ENCODE results near the gene BAIAP2.

GRCh38 chr17:81091154-81091553 is 56.2 kb downstream of the BAIAP2 start:
- TF ChIP-seq EZH2 (IDR thresholded peaks at IDR 0.05; ENCODE audit: borderline replicate concordance, insufficient read depth, low read depth, low read length, poor library complexity, severe bottlenecking) (no peak), CTCF (IDR thresholded peaks at IDR 0.05) (no peak)
